HG03354 (cell line): Measurements from ENCODE around the gene WWOX.

Experiments used
- ATAC-seq: cut with Tn5 transposase; IDR thresholded peaks from one replicate; pipeline ENCODE4 v1.9.1; 2021; ENCODE audit warnings: mild to moderate bottlenecking; ENCODE audit not compliant: unreplicated experiment, poor library complexity, severe bottlenecking

The WWOX gene

GRCh38 chr16:78813661-78814311, 714.3 kb downstream of the WWOX start:
- no peak for ATAC-seq

- no peak for ATAC-seq
Observed at GRCh38 chr16:78815713-78816112, 716.3 kb downstream of the WWOX start.

DNA sequence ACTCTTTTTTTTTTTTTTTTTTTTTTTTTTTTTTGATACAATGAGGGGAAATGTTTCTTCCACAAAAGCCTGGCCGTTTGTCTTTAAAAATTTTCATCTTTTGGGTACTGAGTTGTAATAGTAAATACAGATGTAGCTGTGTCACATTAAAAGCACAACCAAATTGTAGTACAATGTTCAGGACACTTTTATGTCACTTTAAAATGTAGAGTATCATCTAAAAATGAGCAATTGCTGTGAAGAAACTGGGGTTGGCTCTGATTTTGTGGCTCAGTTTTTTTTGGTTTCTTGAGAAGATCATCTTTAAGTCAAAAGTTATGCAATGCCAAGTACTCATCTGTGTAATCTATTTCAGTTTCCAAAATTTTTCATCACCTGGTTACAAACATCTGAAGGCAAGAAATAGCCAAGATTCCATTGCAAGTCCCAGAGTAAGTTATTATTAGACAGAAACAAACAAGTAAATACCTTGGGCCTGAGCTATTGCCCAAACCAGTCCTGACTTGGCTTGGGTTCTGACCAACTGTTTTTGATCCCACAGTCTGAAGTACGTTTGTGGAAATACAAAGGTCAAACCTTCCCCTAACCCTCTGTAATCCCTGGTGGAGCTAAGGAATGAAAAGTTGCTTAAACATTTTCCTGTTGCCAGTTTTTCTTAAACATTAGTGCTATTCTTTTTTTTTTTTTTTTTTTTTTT, 717.2 kb downstream of the WWOX start:
- ATAC-seq = no peak

- ATAC-seq = no peak
Observed at GRCh38 chr16:78817200-78817739, 717.8 kb downstream of the WWOX start.

DNA sequence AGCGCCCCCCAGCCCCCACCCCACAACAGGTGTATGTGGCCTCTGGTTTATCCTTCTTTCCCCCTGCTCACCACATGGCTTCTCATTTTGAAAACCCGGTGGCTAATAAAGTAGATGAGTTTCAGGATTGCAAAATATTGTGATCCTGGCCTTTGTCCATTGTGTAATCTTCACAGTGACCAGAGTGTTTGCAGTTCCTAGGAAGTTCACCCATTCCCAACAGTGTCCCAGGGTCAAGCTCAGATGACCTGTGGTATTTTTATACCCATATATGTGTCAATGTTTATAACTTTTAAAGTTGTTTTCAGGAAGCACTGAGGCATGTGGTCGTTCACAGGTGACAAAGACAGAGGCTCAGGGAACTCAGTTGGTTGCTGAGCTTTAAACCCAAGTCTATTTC, 721.9 kb downstream of the WWOX start:
- no peak for ATAC-seq

GRCh38 chr16:78822509-78822908, 723.1 kb downstream of the WWOX start:
- no peak for ATAC-seq

DNA sequence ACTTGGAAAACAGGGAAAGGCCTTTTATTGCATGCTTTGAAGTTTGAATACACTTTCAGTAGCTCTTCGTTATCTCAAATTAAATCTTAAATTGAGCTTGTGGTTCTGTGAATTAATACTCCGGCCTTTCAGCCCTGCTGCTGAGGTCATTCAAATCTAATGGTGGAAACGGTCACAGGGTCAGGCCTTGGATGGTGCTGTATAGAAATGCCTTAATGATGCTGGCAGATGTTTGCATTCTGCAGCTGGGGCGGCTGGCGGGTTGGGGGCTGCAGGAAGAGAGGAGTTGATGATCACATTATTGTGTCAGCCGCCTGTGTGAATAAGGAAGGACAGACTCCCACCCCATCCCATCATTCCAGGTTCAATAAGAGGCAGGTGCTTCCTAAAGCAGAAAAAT, 723.6 kb downstream of the WWOX start:
- ATAC-seq = no peak

GRCh38 chr16:78829280-78829679, 729.8 kb downstream of the WWOX start:
- no peak for ATAC-seq

DNA sequence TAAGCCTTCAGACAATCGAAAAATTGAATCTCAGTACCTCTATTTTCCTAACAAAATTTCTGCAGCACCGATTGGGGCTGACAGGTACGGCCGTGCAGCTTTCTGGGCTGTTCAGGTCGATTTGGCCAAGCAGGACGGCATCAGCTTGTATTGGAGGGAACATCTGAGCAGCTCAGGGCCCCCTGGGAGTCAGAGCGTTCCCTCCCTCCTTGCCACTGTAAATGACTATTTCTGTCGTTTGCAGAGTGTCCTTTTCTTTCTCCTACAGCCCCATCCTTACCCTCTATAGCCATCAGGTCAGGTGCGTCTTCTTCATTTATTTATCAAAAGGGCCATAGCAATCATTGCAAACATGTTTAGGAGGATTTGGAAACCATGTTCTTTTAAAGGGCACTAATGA, 731.1 kb downstream of the WWOX start:
- no peak for ATAC-seq

DNA sequence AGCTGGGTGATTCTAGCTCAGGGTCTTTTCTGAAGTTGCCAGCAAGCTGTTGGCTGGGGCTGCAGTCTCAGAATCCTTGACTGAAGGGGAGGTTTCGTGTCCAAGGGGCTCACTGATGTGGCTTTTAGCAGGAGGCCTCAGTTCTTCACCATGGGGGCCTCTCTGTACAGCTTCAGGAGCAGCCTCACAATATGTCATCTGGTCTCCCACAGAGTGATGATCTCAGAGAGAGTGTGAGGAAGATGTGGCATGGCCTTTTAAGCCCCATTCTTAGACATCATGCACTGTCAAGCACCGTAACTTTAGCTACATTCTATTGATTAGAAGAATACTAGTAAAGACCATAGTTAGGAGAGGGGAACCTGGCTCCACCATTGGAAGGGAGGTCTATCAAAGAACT, 732.6 kb downstream of the WWOX start:
- no peak for ATAC-seq

- ATAC-seq = no peak
Observed at GRCh38 chr16:78836802-78837491, 737.5 kb downstream of the WWOX start.

DNA sequence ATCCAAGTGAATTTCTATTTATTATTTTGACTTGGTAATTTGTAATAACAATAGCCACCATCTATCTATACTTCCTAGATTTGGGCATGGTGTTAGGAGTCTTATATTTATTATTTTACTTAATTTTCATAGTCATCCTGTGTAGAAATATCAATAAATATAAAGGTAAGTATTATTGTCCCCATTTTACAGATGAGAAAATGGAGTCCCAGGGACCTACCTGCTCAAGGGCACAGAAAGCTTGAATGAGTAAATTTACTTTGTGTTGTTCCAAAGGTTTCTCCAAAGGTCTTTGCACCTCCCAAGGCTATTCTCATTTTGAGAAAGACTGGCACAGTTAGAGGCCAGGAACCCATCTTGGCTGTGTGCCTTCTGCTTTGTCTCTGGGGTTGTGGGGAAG, 738.3 kb downstream of the WWOX start:
- no peak for ATAC-seq

- no peak for ATAC-seq
Observed at GRCh38 chr16:78838276-78838675, 738.8 kb downstream of the WWOX start.

DNA sequence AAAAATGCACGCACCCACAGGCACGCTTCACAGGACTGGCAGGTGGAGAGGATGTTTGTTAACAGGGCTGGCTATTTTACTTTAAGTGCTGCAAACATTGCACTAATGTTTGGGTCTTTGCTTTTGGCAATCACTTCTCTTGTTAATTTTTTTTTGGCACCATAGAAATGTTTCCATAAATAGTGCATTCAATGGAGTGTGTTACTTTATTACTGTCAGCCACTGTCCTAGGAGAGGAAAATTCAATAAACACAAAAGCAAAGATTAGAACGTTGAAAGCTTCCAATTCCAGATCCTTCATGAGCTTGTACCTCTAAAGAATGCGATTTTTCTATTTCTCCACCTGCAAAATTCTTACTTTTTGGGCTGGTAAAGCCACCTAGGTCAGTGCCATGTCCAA, 743.5 kb downstream of the WWOX start:
- ATAC-seq = no peak

- no peak for ATAC-seq
Observed at GRCh38 chr16:78843978-78844377, 744.5 kb downstream of the WWOX start.

GRCh38 chr16:78844682-78845081, 745.2 kb downstream of the WWOX start:
- ATAC-seq = no peak

DNA sequence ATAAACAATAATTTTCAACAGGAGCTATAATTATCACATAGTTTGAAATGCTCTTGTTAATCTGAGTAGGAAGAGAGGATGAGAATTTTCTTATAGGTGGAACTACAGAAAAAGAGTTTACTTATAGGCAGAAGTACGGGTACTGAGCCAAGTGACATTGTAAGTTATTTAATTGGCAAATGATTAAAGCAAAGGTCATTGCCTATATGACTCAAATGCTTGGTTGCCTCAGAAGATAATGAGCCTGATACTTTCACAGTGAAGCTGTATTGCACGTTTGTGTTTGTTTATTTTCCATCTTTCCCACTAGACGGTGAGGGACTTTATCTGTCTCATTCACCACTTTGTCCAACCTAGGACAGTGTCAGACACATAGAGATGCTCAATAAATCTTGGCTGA, 751.8 kb downstream of the WWOX start:
- ATAC-seq = no peak

GRCh38 chr16:78852081-78852635, 752.7 kb downstream of the WWOX start:
- ATAC-seq = no peak

GRCh38 chr16:78862022-78862421, 762.6 kb downstream of the WWOX start:
- ATAC-seq = no peak

- no peak for ATAC-seq
Observed at GRCh38 chr16:78866521-78866920, 767.1 kb downstream of the WWOX start.

- no peak for ATAC-seq
Observed at GRCh38 chr16:78869492-78869891, 770.0 kb downstream of the WWOX start.
